HL-60 (cell line): ENCODE results near the gene GBX1.

Experiments used
- DNase-seq, 2 experiments: peaks; one replicate each; pipeline ENCODE4 v3.0.0-alpha.2; 2010 to 2020; ENCODE audit warnings: low read depth in 1 of 2, low spot score in 1 of 2
- H3K27ac ChIP-seq: fragments of 250-450 bp; sonication (Bioruptor Pico); replicated peaks from 2 replicates; pipeline ENCODE4 v1.5.1; 2020; ENCODE audit warnings: mild to moderate bottlenecking, moderate library complexity
- H3K27me3 ChIP-seq: fragments of 250-450 bp; sonication (Bioruptor Pico); 2 replicates; pipeline ENCODE4 v1.5.1; 2021; ENCODE audit warnings: mild to moderate bottlenecking, moderate library complexity; ENCODE audit not compliant: insufficient read depth, poor library complexity, severe bottlenecking
- H3K4me3 ChIP-seq: replicated peaks from 2 replicates; pipeline ENCODE4 v1.5.1; 2011; ENCODE audit warnings: mild to moderate bottlenecking, control low read depth, low read length; ENCODE audit not compliant: insufficient read depth
- GABPA ChIP-seq: IDR thresholded peaks from 2 replicates; pipeline ENCODE4 v1.6.1; 2012; ENCODE audit warnings: low read depth
- POLR2AphosphoS5 ChIP-seq: IDR thresholded peaks from 2 replicates; pipeline ENCODE4 v1.6.1; 2012; ENCODE audit warnings: low read depth
- SPI1 ChIP-seq: IDR thresholded peaks from 2 replicates; pipeline ENCODE4 v1.6.1; 2012; ENCODE audit warnings: low read depth, mild to moderate bottlenecking, borderline replicate concordance
- TF ChIP-seq, protein P1 (sequence below): IDR thresholded peaks from 2 replicates; pipeline ENCODE4 v1.6.1; 2012; ENCODE audit warnings: low read depth; ENCODE audit not compliant: insufficient replicate concordance
- TF ChIP-seq, protein P2 (sequence below): IDR thresholded peaks from one replicate; pipeline ENCODE4 v1.5.1; 2011; ENCODE audit warnings: low read length, control low read depth, inconsistent platforms; ENCODE audit not compliant: insufficient read depth

GBX1 gene

DNA sequence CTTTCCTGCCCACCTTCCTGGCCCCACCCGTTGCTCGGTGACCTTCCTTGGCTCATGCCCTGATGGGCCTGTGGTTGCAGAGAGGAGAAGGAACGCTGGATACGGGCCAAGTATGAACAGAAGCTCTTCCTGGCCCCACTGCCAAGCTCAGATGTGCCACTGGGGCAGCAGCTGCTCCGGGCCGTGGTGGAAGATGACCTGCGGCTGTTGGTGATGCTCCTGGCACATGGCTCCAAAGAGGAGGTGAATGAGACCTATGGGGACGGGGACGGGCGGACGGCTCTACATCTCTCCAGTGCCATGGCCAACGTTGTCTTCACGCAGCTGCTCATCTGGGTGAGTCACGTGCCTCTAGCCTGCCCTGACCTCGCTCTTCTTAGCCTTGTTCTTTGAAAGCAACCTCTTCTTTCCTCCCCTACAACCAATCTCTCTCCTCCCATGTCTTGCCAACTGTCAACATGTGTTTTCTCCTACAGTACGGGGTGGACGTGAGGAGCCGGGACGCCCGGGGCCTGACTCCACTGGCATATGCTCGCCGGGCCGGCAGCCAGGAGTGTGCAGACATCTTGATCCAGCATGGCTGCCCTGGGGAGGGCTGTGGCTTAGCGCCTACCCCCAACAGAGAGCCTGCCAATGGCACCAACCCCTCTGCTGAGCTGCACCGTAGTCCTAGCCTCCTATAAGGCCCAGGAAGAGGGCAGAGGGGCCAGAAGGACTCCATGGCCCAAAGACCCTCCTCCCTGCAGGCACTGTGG lies 24.1 kb downstream of the GBX1 start:
- H3K27me3 ChIP-seq, result peaks cover 3% of the 10 kb centered on the region
- no peak overlapping the region for H3K27ac ChIP-seq
- TF ChIP-seq GABPA (no peak), POLR2AphosphoS5 (no peak), SPI1 (no peak)
- TF ChIP-seq, protein P1, sequence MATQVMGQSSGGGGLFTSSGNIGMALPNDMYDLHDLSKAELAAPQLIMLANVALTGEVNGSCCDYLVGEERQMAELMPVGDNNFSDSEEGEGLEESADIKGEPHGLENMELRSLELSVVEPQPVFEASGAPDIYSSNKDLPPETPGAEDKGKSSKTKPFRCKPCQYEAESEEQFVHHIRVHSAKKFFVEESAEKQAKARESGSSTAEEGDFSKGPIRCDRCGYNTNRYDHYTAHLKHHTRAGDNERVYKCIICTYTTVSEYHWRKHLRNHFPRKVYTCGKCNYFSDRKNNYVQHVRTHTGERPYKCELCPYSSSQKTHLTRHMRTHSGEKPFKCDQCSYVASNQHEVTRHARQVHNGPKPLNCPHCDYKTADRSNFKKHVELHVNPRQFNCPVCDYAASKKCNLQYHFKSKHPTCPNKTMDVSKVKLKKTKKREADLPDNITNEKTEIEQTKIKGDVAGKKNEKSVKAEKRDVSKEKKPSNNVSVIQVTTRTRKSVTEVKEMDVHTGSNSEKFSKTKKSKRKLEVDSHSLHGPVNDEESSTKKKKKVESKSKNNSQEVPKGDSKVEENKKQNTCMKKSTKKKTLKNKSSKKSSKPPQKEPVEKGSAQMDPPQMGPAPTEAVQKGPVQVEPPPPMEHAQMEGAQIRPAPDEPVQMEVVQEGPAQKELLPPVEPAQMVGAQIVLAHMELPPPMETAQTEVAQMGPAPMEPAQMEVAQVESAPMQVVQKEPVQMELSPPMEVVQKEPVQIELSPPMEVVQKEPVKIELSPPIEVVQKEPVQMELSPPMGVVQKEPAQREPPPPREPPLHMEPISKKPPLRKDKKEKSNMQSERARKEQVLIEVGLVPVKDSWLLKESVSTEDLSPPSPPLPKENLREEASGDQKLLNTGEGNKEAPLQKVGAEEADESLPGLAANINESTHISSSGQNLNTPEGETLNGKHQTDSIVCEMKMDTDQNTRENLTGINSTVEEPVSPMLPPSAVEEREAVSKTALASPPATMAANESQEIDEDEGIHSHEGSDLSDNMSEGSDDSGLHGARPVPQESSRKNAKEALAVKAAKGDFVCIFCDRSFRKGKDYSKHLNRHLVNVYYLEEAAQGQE, result no peak
- H3K4me3 ChIP-seq, result no peak overlapping the region
- no peak for DNase-seq

DNA sequence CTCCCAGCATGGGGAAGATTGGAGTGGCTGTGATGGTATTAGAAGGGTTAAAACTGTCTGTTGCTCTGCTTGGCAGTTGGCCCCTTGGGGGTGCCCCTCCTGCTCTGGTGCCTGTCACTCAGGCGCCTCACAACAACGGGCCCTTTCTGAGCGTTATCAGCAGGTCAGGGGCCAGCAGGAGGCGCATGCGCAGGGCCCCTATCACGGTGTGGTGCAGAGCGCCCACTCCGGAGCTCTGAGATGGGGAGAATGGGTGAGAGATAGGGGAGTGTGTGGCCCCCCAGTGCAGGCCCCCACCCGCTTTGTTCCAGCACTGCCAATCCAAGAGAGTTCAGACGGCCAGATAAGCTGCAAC lies 24.8 kb downstream of the GBX1 start:
- Histone ChIP-seq H3K27ac (no peak overlapping the region), H3K27me3 (no peaks in the 10 kb centered on the region), H3K4me3 (no peak overlapping the region)
- TF ChIP-seq, protein P1, result no peak
- TF ChIP-seq SPI1 (no peak), GABPA (no peak), POLR2AphosphoS5 (no peak)
- TF ChIP-seq, protein P2, sequence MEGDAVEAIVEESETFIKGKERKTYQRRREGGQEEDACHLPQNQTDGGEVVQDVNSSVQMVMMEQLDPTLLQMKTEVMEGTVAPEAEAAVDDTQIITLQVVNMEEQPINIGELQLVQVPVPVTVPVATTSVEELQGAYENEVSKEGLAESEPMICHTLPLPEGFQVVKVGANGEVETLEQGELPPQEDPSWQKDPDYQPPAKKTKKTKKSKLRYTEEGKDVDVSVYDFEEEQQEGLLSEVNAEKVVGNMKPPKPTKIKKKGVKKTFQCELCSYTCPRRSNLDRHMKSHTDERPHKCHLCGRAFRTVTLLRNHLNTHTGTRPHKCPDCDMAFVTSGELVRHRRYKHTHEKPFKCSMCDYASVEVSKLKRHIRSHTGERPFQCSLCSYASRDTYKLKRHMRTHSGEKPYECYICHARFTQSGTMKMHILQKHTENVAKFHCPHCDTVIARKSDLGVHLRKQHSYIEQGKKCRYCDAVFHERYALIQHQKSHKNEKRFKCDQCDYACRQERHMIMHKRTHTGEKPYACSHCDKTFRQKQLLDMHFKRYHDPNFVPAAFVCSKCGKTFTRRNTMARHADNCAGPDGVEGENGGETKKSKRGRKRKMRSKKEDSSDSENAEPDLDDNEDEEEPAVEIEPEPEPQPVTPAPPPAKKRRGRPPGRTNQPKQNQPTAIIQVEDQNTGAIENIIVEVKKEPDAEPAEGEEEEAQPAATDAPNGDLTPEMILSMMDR, result no peak
- no peak for DNase-seq

DNA sequence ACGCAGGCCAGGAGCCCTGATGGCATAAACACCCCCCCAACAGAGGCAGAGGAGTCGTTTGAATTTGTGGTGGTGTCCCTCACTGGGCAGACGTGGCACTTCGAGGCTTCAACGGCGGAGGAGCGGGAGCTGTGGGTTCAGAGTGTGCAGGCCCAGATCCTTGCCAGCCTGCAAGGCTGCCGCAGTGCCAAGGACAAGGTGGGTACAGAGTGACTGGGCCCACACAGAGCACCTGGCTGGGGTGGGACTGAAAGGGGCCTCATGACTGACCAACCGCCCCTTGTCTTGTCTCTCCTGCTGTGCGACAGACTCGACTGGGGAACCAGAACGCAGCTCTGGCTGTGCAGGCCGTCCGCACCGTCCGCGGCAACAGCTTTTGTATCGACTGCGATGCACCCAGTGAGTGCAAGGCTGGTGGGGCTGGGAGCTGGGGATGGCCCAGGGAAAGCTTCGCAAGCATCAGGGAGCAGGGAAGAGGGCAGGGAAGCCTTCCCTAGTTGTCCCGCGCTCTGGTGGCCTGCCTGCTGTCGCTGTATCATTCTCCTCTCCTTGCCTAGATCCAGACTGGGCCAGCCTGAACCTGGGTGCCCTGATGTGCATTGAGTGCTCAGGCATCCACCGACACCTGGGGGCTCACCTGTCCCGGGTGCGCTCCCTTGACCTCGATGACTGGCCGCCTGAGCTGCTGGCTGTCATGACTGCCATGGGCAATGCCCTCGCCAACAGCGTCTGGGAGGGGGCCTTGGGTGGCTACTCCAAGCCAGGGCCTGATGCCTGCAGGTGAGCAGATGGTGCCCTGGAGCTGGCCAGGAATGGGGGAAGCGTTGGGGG lies 25.4 kb downstream of the GBX1 start:
- no peaks in the 10 kb centered on the region for H3K27me3 ChIP-seq
- H3K4me3 ChIP-seq, result no peak overlapping the region
- DNase-seq, result no peak
- H3K27ac ChIP-seq, result no peak overlapping the region
- TF ChIP-seq, protein P1, result no peak
- TF ChIP-seq, protein P2, result no peak
- TF ChIP-seq POLR2AphosphoS5 (no peak), GABPA (no peak), SPI1 (no peak)
